RWPE2 (cell line): ENCODE data around the gene NHS.

Experiments
- ATAC-seq: fragments of 200-7000 bp; cut with Tn5 transposase; 3 replicates; pipeline ENCODE4 v1.9.1; 2021; ENCODE audit warnings: low read depth
- DNase-seq: peaks from one replicate; pipeline ENCODE4 v3.0.0-alpha.2; 2020; ENCODE audit warnings: low spot score
- H3K27ac ChIP-seq: fragments of 450-650 bp; 2 replicates; pipeline ENCODE4 v1.5.1; 2017; ENCODE audit warnings: mild to moderate bottlenecking; ENCODE audit not compliant: poor library complexity, severe bottlenecking
- H3K27me3 ChIP-seq: fragments of 250-450 bp; sonication (Bioruptor Pico); 2 replicates; pipeline ENCODE4 v1.5.1; 2021; ENCODE audit warnings: mild to moderate bottlenecking, moderate library complexity; ENCODE audit not compliant: insufficient read depth, poor library complexity, severe bottlenecking
- H3K36me3 ChIP-seq: fragments of 250-450 bp; sonication (Bioruptor Pico); 2 replicates; pipeline ENCODE4 v1.5.1; 2020; ENCODE audit warnings: low read depth, mild to moderate bottlenecking, moderate library complexity
- H3K4me1 ChIP-seq: fragments of 250-450 bp; sonication (Bioruptor Pico); 2 replicates; pipeline ENCODE4 v1.5.1; 2021; ENCODE audit warnings: mild to moderate bottlenecking, moderate library complexity; ENCODE audit not compliant: insufficient read depth, poor library complexity, severe bottlenecking
- H3K4me3 ChIP-seq: fragments of 250-450 bp; sonication (Bioruptor Pico); 2 replicates; pipeline ENCODE4 v1.5.1; 2021; ENCODE audit warnings: mild to moderate bottlenecking, moderate library complexity; ENCODE audit not compliant: severe bottlenecking
- H3K9me3 ChIP-seq: fragments of 250-450 bp; sonication (Bioruptor Pico); 2 replicates; pipeline ENCODE4 v1.5.1; 2021; ENCODE audit warnings: mild to moderate bottlenecking, moderate library complexity; ENCODE audit not compliant: severe bottlenecking
- CTCF ChIP-seq: fragments of 450-650 bp; IDR thresholded peaks from one replicate; pipeline ENCODE4 v1.5.1; 2017; ENCODE audit warnings: mild to moderate bottlenecking, moderate library complexity; ENCODE audit not compliant: poor library complexity, severe bottlenecking

Gene NHS

DNA sequence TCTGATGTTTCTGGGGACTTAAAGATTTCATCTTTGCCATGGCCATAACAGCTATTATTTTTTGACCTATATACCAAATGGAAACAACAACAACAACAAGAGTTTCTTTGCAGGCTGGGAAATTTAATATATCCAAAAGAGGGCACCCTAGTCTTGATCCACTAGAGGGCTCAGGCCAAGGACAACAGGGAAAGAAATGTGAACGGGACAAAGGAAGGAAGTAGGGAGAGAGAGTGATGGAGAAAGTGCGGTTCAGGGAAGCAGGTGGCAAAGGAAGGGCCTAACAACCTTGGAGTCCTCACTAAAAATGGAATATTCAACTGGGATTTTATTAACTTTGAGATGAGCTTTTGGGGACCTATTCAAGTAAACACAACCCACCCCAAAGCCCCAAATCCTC lies 294.5 kb downstream of the NHS start:
- TF ChIP-seq CTCF, result no peak
- no peaks in the 10 kb centered on the region for H3K9me3 ChIP-seq

DNA sequence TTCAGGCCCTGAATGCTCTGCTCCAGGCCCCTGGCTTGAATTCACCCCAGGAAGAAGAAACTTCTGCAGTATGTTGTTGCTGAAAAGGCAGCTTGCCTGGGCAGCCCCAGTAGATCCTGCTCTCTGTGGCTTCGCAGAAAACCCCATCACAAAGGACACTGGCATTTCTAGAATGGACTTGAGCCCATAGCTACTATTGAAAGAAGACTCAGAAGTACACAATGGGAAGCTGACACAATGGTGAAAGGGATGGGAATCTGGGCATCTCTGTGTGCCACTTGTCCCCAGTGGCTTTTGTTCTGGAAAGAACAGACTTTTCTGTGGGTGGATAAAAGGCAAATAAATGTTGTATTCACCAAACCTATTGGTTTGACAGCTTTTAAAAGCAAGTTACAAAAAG lies 294.9 kb downstream of the NHS start:
- TF ChIP-seq CTCF, result no peak
- H3K4me1 ChIP-seq, result no peaks in the 10 kb centered on the region
- H3K36me3 ChIP-seq, result no peaks in the 10 kb centered on the region
- no peak overlapping the region for H3K4me3 ChIP-seq
- H3K27me3 ChIP-seq, result no peaks in the 10 kb centered on the region
- H3K27ac ChIP-seq, result no peak overlapping the region
- ATAC-seq (no peak), DNase-seq (no peak)
- no peaks in the 10 kb centered on the region for H3K9me3 ChIP-seq

More for the DNA sequence above, 294.5 kb downstream of the NHS start:
- Histone ChIP-seq H3K27me3 (no peaks in the 10 kb centered on the region), H3K27ac (no peak overlapping the region), H3K36me3 (no peaks in the 10 kb centered on the region), H3K4me3 (no peak overlapping the region), H3K4me1 (no peaks in the 10 kb centered on the region)
- DNase-seq (no peak), ATAC-seq (no peak)

GRCh38 chrX:17670874-17671273 lies 295.9 kb downstream of the NHS start:
- no peak for DNase-seq
- no peak for ATAC-seq
- no peak for TF ChIP-seq CTCF
- Histone ChIP-seq H3K4me1 (no peaks in the 10 kb centered on the region), H3K4me3 (no peak overlapping the region), H3K27me3 (no peaks in the 10 kb centered on the region), H3K27ac (no peak overlapping the region), H3K36me3 (no peaks in the 10 kb centered on the region), H3K9me3 (no peaks in the 10 kb centered on the region)

DNA sequence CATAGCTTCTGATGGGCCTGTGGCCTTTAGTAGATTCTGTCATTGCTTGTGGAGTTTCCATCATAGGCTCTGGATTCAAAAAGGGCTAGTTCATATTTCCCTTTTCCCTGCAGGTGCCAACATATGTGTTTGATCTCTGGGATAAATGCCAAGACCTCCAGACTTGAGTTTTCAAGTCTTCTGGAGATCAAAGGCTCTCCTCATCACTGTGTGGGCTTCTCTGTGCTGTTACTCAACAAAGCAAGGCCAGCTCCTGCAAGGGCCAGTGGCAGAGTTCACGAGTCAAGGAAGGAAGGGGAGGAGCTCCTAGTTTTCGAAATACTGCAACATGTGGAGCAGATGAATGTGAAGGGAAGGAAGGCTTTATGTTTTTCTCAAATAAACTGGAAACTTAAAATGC lies 299.6 kb downstream of the NHS start:
- ATAC-seq (no peak), DNase-seq (no peak)
- Histone ChIP-seq H3K27ac (no peak overlapping the region), H3K9me3 (no peaks in the 10 kb centered on the region), H3K27me3 (no peaks in the 10 kb centered on the region), H3K4me1 (no peaks in the 10 kb centered on the region), H3K36me3 (no peaks in the 10 kb centered on the region), H3K4me3 (no peak overlapping the region)
- TF ChIP-seq CTCF, result no peak

DNA sequence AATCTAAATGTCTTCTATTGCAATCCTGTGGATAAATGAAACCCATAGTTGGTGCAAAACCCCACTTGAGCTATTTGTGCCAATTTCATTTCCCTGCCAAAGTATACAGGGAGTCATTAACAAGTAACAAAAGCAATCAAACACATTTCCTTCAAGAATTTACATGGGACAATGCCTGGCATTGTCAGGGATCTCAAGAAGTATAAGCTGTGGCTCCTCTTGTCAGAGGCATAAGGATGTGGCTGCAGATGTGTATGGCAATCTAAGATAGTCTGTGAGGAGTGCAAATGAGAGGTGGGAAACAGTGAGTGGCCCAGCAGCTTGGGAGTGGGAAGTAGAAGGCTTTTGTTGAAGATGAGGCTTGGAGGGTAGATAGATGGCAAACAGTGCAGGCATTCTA lies 304.3 kb downstream of the NHS start:
- no peak for TF ChIP-seq CTCF
- DNase-seq (no peak), ATAC-seq (no peak)
- Histone ChIP-seq H3K27ac (no peak overlapping the region), H3K4me3 (no peak overlapping the region), H3K4me1 (no peaks in the 10 kb centered on the region), H3K36me3 (no peaks in the 10 kb centered on the region), H3K9me3 (no peaks in the 10 kb centered on the region), H3K27me3 (no peaks in the 10 kb centered on the region)
